PC-9 (cell line): ENCODE results near the gene MED27. TPM values are rescaled to one million over a fixed set of nuclear protein-coding genes. Genes with fewer than 3 reads are reported as not detected.

ENCODE experiments used
- BruUV-seq: library from RNA; stranded (reverse); fragments of 400-500 nt; replicated peaks from 2 replicates; lab custom pipeline; 2021; lab: Mats Ljungman, UMichigan
- CTCF ChIA-PET: fragments of 300-600 bp; sonication (Branson Sonifier 250); formaldehyde crosslinking; loops from one replicate; lab custom pipeline; 2022; ENCODE audit warnings: antibody characterized with exemption; lab: Charles Lee
- POLR2A ChIA-PET: fragments of 300-600 bp; sonication (Branson Sonifier 250); formaldehyde crosslinking; loops from one replicate; lab custom pipeline; 2022; ENCODE audit warnings: antibody characterized with exemption; ENCODE audit not compliant: unreplicated experiment; lab: Charles Lee
- DNase-seq, 2 experiments: peaks; one replicate each; pipeline versions ENCODE4 v3.0.0 to v3.0.0-alpha.2; 2015 to 2022; ENCODE audit warnings: mixed read lengths in 1 of 2
- H2AFZ ChIP-seq: fragments of 200-600 bp; sonication (generic); 2 replicates; pipeline ENCODE4 v1.8.1; 2017; ENCODE audit warnings: antibody characterized with exemption
- H3F3A ChIP-seq: fragments of 200-600 bp; sonication (generic); 2 replicates; pipeline ENCODE4 v1.8.1; 2017; ENCODE audit warnings: antibody characterized with exemption, mild to moderate bottlenecking, low read depth; ENCODE audit not compliant: insufficient read depth
- H3K27ac ChIP-seq: fragments of 200-600 bp; sonication (generic); 2 replicates; pipeline ENCODE4 v1.6.1; 2016; ENCODE audit warnings: mixed run types
- H3K27me3 ChIP-seq: fragments of 200-600 bp; sonication (generic); 2 replicates; pipeline ENCODE4 v1.6.1; 2016; ENCODE audit warnings: low read depth, mixed run types; ENCODE audit not compliant: insufficient read depth
- H3K36me3 ChIP-seq: fragments of 200-600 bp; sonication (generic); 2 replicates; pipeline ENCODE4 v1.6.1; 2016; ENCODE audit warnings: low read depth, mixed run types
- H3K4me1 ChIP-seq: fragments of 200-600 bp; sonication (generic); replicated peaks from 2 replicates; pipeline ENCODE4 v1.6.1; 2016; ENCODE audit warnings: mixed run types; ENCODE audit not compliant: insufficient read depth
- H3K4me2 ChIP-seq: fragments of 200-600 bp; sonication (generic); 2 replicates; pipeline ENCODE4 v1.6.1; 2017; ENCODE audit warnings: mixed run types
- H3K4me3 ChIP-seq: fragments of 200-600 bp; sonication (generic); 2 replicates; pipeline ENCODE4 v1.6.1; 2016; ENCODE audit warnings: mixed run types
- H3K79me2 ChIP-seq: fragments of 200-600 bp; sonication (generic); 2 replicates; pipeline ENCODE4 v1.6.1; 2017; ENCODE audit warnings: low read depth, mixed run types
- H3K9me2 ChIP-seq: fragments of 200-600 bp; sonication (generic); 2 replicates; pipeline ENCODE4 v1.8.1; 2017; ENCODE audit warnings: mild to moderate bottlenecking; ENCODE audit not compliant: insufficient read depth
- H3K9me3 ChIP-seq: fragments of 200-600 bp; sonication (generic); 2 replicates; pipeline ENCODE4 v1.8.1; 2016; ENCODE audit warnings: low read depth; ENCODE audit not compliant: insufficient read depth
- H4K20me1 ChIP-seq: fragments of 200-600 bp; sonication (generic); 2 replicates; pipeline ENCODE4 v1.8.1; 2017; ENCODE audit not compliant: insufficient read depth
- CTCF ChIP-seq: fragments of 200-600 bp; sonication (generic); conservative IDR thresholded peaks from 2 replicates; pipeline ENCODE4 v1.6.1; 2017; ENCODE audit warnings: mixed run types, antibody characterized with exemption, mild to moderate bottlenecking, moderate library complexity
- EZH2 ChIP-seq: fragments of 200-600 bp; sonication (generic); IDR thresholded peaks from 2 replicates; pipeline ENCODE4 v1.8.0; 2017; ENCODE audit warnings: antibody characterized with exemption, low read depth
- intact Hi-C: fragments of 100-400 bp; cut with micrococcal nuclease; formaldehyde crosslinking; loops from one replicate; pipeline ENCODE4 v1.10.0; 2022; ENCODE audit not compliant: unreplicated experiment
- total RNA-seq: library from RNA; stranded (reverse); gene quantifications from 2 replicates; pipeline ENCODE4 v1.2.3, GENCODE V29; 2021

The MED27 gene
- total RNA-seq, 1 experiment from 2014 or later = 31.2 TPM

DNA sequence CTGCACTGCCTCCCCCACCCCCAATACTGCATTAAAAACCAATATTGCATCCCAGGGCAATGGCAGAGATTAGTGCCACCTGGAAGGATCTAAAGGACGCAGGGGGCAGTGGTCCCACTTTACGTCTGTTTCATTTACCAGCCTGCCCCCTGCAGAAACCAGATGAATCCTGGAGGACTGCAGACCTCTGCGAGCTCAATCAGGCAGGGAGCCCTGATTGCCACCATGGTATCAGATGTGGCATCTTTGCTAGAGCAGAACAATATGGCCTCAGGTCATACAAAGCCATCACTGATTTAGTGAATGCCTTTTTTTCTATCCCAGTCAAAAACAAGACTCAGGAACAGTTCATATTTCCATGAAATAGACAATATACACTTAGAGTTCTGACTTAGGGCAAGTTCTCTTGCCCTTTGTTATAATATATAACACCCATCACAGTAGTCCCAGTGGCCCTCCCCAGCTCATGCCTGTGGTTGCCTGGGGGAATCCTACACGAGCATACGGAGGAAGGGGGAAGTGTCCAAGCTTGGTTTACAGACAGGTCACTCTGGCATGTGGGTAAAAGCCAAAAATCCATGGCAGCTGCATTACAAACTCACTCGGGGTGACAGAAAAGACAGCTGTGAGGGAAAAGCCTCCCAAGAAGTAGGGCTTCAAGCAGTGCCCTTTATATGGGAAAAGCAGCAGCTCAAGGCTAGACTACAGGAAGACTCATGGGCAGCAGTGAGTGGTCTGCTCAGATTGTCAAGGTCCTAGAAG is 85.1 kb downstream of the MED27 start:
- CTCF ChIA-PET = no interaction called here
- intact Hi-C loops = no loop called here

DNA sequence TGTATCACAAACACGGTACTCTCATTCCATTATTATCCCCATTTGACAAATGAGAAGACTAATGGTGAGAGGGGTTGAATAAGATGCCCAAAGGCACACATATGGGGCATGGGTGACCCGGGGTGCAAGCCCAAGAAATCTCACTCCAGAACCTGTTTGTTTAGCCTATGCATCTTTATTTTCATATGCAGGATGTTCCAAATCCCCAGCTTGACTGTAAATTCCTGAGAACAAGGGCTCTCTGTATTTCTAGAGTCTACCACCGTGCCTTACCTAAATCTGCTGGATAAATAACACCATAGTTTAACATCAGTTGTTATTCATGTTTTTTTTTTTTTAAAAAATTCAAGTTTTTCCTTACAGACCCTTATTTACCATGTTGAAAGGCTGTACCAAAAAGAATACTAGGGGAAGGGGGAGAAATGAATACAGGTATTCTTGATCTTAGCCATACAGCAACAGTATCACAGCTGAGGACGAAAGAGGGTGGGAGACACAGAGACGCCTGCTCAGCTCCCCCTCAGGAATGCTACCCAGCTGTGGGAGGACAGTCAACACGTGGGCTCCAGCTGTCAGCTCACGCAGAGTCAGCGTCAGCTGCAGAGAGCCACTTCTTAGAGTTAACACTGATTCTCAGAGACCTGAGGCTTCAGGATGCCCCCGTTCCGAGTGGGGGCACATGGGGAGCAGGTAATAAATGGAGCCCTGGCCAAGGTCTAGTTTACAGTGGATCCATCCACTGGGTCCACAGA is 86.6 kb downstream of the MED27 start:
- POLR2A ChIA-PET = no interaction called here
- H2AFZ ChIP-seq = no peak overlapping the region
- CTCF ChIA-PET = no interaction called here
- no peaks in the 10 kb centered on the region for H3K27me3 ChIP-seq
- intact Hi-C loops = no loop called here
- no peaks in the 10 kb centered on the region for H3F3A ChIP-seq
- no TSS peak for BruUV-seq
- H4K20me1 ChIP-seq = peaks cover 5% of the 10 kb centered on the region; the same call in 1 of the 2 replicates
- DNase-seq = no peak
- no peak overlapping the region for H3K4me2 ChIP-seq
- TF ChIP-seq CTCF (no peak), EZH2 (no peak)
- H3K79me2 ChIP-seq = no peaks in the 10 kb centered on the region
- no peak overlapping the region for H3K4me3 ChIP-seq
- no peaks in the 10 kb centered on the region for H3K9me3 ChIP-seq
- no peaks in the 10 kb centered on the region for H3K36me3 ChIP-seq
- no peaks in the 10 kb centered on the region for H3K9me2 ChIP-seq
- no peak overlapping the region for H3K27ac ChIP-seq
- no peaks in the 10 kb centered on the region for H3K4me1 ChIP-seq

More for the DNA sequence above, 85.1 kb downstream of the MED27 start:
- Histone ChIP-seq H3K79me2 (no peaks in the 10 kb centered on the region), H3K4me3 (no peak overlapping the region), H3K27me3 (no peaks in the 10 kb centered on the region), H3K9me3 (no peaks in the 10 kb centered on the region), H3K36me3 (no peaks in the 10 kb centered on the region), H3F3A (no peaks in the 10 kb centered on the region), H3K9me2 (no peaks in the 10 kb centered on the region), H2AFZ (no peak overlapping the region), H3K4me1 (no peaks in the 10 kb centered on the region), H4K20me1 (peaks cover 5% of the 10 kb centered on the region; the same call in 1 of the 2 replicates), H3K27ac (no peak overlapping the region), H3K4me2 (no peak overlapping the region)
- BruUV-seq = no TSS peak
- POLR2A ChIA-PET = interaction anchor here (0.7 kb wide), 1 partner anchor 184 kb away, joined by 3 read pairs; no protein-coding TSS in a partner anchor
- TF ChIP-seq EZH2 = no peak
- no peak for DNase-seq

- H3K36me3 ChIP-seq = no peaks in the 10 kb centered on the region
- no peaks in the 10 kb centered on the region for H3K79me2 ChIP-seq
- H3K4me3 ChIP-seq = no peak overlapping the region
- no peak overlapping the region for H3K27ac ChIP-seq
- no peaks in the 10 kb centered on the region for H3F3A ChIP-seq
- H3K9me2 ChIP-seq = no peaks in the 10 kb centered on the region
- intact Hi-C loops = no loop called here
- H3K9me3 ChIP-seq = no peaks in the 10 kb centered on the region
- ChIA-PET POLR2A (no interaction called here), CTCF (interaction anchor here (0.6 kb wide), 1 partner anchor 379 kb away, joined by 5 read pairs; no protein-coding TSS in a partner anchor)
- H3K4me2 ChIP-seq = no peak overlapping the region
- no peaks in the 10 kb centered on the region for H3K27me3 ChIP-seq
- BruUV-seq = no TSS peak
- peaks cover 7% of the 10 kb centered on the region; the same call in 1 of the 2 replicates for H3K4me1 ChIP-seq
- H2AFZ ChIP-seq = no peak overlapping the region
- peaks cover 8% of the 10 kb centered on the region; the same call in 1 of the 2 replicates for H4K20me1 ChIP-seq
- TF ChIP-seq EZH2 (no peak), CTCF (no peak)
- DNase-seq = no peak
Measured at GRCh38 chr9:131987232-131987631, 92.4 kb downstream of the MED27 start.
